ENCODE measurements around the gene ERV3-1. TPM values are rescaled to one million over a fixed set of nuclear protein-coding genes. Genes with fewer than 3 reads are reported as not detected.
"Not testable (repeated sequence)": the region's sequence is repeated elsewhere in the genome, so short reads cannot be mapped to it uniquely, and the experiment has no call there.

ERV3-1 gene
- total RNA-seq, 1 donor from 2014 or later: 6.7 TPM

DNA sequence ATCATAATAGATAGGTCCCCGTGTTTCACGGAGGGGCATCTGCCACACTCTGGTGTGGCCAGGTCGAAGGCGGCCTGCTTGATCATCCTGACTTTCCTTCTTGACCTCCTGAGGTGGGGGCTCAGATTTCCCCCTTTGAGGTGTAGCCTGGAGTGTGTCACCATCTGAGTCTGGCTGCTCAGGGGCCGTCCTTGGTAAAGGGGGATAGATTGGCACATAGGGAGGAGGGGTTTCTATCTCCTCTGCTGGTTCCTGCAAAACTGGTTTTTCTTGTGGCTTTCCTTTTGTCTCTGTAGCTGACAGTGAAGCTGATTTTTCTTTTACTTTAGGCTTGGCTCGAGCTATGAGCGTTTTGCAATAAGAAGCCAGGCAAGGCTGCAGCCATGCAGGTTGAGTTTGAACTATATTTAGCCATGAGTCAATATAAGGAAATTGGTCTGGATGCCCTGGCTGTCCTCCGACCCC lies 8.5 kb downstream of the ERV3-1 start:
- H3K27ac Mint-ChIP-seq: no peak overlapping the region
- peaks cover 78% of the 10 kb centered on the region for H3K9me3 Mint-ChIP-seq
- no peak overlapping the region for H3K4me3 Mint-ChIP-seq
- no peaks in the 10 kb centered on the region for H3K27me3 Mint-ChIP-seq (ENCODE audit: insufficient read depth)
- peaks cover 49% of the 10 kb centered on the region for H3K36me3 Mint-ChIP-seq (ENCODE audit: low read depth)
- H3K4me1 Mint-ChIP-seq (ENCODE audit: low read depth): no peaks in the 10 kb centered on the region
- DNase-seq (ENCODE audit: low spot score): no peak
- intact Hi-C loops (cut with micrococcal nuclease): no loop called here

DNA sequence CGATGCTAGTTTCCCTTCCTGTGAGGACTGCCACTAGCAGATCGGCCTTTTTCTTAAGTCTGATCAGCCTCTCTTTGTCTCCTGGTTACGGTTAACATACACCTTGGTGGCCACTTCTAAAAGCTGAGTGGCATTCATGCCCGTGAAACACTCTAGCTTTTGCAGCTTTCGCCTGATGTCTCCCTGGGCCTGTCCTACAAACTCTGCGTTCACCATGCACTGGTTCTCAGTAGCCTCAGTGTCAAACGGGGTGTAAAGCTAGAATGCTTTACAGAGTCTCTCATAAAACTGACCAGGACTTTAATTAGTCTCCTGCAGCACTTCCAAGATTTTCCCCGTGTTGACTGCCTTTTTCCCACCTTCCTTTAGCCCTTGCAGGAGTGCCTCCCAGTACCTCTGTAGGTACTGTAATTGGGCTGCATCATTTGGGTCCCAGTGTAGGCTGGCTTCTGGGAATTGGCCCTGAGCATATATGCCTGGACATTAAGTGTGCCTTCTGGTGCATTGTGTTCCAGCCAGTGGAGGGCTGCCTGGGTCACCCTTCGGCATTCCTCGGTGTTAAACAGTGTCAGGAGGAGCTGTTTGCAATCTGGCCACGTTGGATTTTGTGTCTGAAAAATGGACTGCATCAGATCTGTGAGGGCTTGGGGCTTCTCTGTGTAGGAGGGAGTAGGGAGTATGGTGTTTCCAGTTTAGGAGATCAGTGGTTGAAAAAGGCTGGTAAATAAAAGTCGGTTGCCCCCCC lies 9.2 kb downstream of the ERV3-1 start:
- H3K27ac Mint-ChIP-seq: no peak overlapping the region
- H3K27me3 Mint-ChIP-seq (ENCODE audit: insufficient read depth): no peaks in the 10 kb centered on the region
- no peak overlapping the region for H3K4me3 Mint-ChIP-seq
- DNase-seq (ENCODE audit: low spot score): no peak
- H3K9me3 Mint-ChIP-seq: peaks cover 78% of the 10 kb centered on the region
- intact Hi-C loops (cut with micrococcal nuclease): no loop called here
- H3K36me3 Mint-ChIP-seq (ENCODE audit: low read depth): peaks cover 47% of the 10 kb centered on the region
- no peaks in the 10 kb centered on the region for H3K4me1 Mint-ChIP-seq (ENCODE audit: low read depth)

DNA sequence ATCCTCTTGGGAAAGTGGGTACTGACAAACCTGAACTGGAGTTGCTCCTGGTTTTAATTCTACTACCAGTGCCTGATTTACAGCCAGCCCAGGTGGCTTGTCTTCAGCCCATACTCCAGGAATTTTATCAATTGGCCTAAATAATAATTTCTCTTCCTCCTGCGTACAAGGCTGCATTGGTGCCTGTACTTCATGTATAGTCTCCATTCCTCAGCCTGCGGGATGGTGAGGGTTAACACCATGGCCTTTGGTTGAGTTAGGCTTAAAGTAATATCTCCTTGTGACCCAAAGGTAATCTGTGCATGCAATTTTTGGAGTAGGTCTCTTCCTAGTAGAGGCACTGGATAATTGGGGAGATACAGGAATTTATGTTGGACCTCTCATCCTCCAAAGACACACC lies 10.2 kb downstream of the ERV3-1 start:
- Mint-ChIP-seq H3K9me3 (peaks cover 79% of the 10 kb centered on the region), H3K36me3 (ENCODE audit: low read depth) (peaks cover 40% of the 10 kb centered on the region)

DNA sequence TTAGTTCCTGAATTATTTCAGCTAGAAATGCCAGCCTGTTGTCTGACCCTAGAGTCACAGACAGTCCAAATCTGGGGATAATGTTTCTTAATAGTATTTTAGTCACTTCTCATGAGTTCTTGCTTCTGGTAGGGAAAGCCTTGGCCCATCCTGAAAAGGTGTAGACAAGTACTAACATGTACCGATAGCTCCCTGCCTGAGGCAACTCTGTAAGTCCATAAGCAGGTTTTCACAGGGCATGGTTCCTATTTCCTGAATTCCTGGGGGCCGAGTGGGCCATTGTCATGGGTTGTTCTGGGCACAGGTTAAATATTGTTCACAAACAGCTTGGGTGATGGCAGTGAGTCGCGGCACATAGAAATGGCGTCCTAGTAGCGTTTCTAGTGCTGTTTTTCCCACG lies 12.6 kb downstream of the ERV3-1 start:
- Mint-ChIP-seq H3K4me3 (no peak overlapping the region), H3K4me1 (ENCODE audit: low read depth) (no peaks in the 10 kb centered on the region), H3K36me3 (ENCODE audit: low read depth) (peaks cover 24% of the 10 kb centered on the region), H3K27me3 (ENCODE audit: insufficient read depth) (no peaks in the 10 kb centered on the region), H3K9me3 (peaks cover 75% of the 10 kb centered on the region), H3K27ac (no peak overlapping the region)
- intact Hi-C loops (cut with micrococcal nuclease): no loop called here
- DNase-seq (ENCODE audit: low spot score): no peak

More for the DNA sequence above, 10.2 kb downstream of the ERV3-1 start:
- DNase-seq (ENCODE audit: low spot score): no peak
- Mint-ChIP-seq H3K27me3 (ENCODE audit: insufficient read depth) (no peaks in the 10 kb centered on the region), H3K4me1 (ENCODE audit: low read depth) (no peaks in the 10 kb centered on the region), H3K27ac (no peak overlapping the region), H3K4me3 (no peak overlapping the region)
- intact Hi-C loops (cut with micrococcal nuclease): no loop called here

DNA sequence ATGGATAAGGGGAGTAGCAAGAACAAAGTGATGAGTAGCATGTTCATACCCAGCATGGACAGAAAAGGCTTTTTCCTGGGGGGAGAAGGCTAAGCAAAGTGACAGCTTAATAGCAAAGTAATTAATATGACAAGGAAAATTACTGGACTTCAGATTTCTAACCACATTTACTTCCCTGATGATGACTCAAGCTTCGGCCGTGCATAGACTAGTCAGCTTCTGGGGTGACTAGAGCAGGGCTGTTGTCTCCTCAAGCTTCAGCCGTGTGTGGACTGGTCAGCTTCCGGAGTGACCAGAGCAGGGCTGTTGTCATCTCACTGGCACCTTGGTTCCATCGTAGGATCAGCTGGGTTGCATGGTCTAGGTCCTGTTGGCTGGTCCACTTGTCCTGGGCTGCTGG lies 13.5 kb downstream of the ERV3-1 start:
- Mint-ChIP-seq H3K27me3 (ENCODE audit: insufficient read depth) (no peaks in the 10 kb centered on the region), H3K4me3 (no peak overlapping the region)

DNA sequence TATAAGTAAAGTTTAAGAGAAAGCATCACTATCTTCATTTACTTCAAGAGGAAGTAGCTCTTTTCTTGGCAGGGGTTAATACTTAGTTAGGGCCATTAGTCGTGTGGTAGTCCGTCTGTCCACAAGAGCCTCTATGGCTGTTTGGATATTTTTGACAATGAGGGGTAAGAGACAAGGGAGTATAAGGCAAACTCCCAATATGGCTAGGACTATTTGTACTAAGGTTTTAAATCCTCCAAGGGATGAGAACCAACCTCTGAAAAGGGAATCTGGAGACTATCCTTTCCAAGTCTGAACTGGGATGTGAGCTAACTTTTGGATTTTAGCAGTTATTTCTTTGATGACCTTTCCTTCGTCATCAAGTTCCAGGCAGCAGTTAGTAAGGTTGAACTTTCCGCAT lies 15.6 kb downstream of the ERV3-1 start, which contains the start of gene ZNF117:
Gene ZNF117, minus strand, starts transcription at position 101 of the 400 bp plus-strand sequence.
- H3K27me3 Mint-ChIP-seq (ENCODE audit: insufficient read depth): no peaks in the 10 kb centered on the region
- H3K4me1 Mint-ChIP-seq (ENCODE audit: low read depth): no peaks in the 10 kb centered on the region
- H3K36me3 Mint-ChIP-seq (ENCODE audit: low read depth): peaks cover 21% of the 10 kb centered on the region
- intact Hi-C loops (cut with micrococcal nuclease): no loop called here
- no peak within 1 kb of the TSS for H3K27ac Mint-ChIP-seq
- H3K9me3 Mint-ChIP-seq: peaks cover 80% of the 10 kb centered on the region
- no peak for DNase-seq (ENCODE audit: low spot score)
- no peak within 1 kb of the TSS for H3K4me3 Mint-ChIP-seq

More for the DNA sequence above, 13.5 kb downstream of the ERV3-1 start:
- intact Hi-C loops (cut with micrococcal nuclease): no loop called here
- DNase-seq (ENCODE audit: low spot score): no peak
- Mint-ChIP-seq H3K27ac (no peak overlapping the region), H3K4me1 (ENCODE audit: low read depth) (no peaks in the 10 kb centered on the region), H3K9me3 (peaks cover 75% of the 10 kb centered on the region), H3K36me3 (ENCODE audit: low read depth) (peaks cover 19% of the 10 kb centered on the region)

DNA sequence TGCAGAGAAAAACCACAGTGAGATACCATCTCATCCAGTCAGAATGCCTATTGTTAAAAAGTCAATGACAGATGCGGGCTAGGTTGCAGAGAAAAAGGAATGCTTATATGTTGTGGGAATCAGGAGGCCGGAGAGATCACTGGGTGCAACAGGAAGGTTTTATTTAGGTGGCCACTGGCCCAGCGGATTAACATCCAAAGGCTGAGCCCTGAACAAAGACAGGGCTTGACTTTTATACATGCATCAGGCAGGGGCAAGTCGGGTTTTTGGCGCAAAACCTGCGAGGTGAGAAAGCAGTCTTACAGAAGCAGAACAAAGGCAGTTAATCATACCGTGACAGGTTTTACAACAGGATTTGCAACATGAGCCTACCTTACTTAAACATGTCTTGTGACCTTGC lies 16.3 kb downstream of the ERV3-1 start:
- DNase-seq (ENCODE audit: low spot score): no peak
- H3K36me3 Mint-ChIP-seq (ENCODE audit: low read depth): peaks cover 21% of the 10 kb centered on the region
- no peaks in the 10 kb centered on the region for H3K4me1 Mint-ChIP-seq (ENCODE audit: low read depth)
- peaks cover 82% of the 10 kb centered on the region for H3K9me3 Mint-ChIP-seq
- no peaks in the 10 kb centered on the region for H3K27me3 Mint-ChIP-seq (ENCODE audit: insufficient read depth)
- no peak overlapping the region for H3K4me3 Mint-ChIP-seq
- no peak overlapping the region for H3K27ac Mint-ChIP-seq
- intact Hi-C loops (cut with micrococcal nuclease): no loop called here

DNA sequence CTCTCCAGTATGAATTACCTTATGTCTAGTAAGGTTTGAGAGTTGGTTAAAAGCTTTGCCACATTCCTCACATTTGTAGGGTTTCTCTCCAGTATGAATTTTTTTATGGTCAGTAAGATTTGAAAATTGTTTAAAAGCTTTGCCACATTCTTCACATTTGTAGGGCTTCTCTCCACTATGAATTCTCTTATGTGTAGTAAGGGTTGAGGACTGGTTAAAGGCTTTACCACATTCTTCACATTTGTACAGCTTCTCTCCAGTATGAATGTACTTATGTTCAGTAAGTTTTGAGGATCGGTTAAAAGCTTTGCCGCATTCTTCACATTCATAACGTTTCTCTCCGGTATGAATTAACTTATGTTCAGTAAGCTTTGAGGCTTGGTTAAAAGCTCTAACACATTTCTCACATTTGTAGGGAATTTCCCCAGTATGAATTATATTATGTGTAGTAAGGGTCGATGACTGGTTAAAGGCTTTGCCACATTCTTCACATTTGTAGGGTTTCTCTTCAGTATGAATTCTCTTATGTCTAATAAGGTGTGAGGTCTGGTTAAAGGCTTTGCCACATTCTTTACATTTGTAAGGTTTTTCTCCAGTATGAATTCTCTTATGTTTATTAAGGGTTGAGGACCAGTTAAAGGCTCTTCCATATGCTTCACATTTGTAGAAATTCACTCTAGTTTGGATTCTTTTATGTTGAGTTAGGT lies 27.8 kb downstream of the ERV3-1 start:
- Mint-ChIP-seq H3K27me3 (ENCODE audit: insufficient read depth) (no peaks in the 10 kb centered on the region), H3K4me1 (ENCODE audit: low read depth) (no peaks in the 10 kb centered on the region), H3K9me3 (peaks cover 56% of the 10 kb centered on the region), H3K36me3 (ENCODE audit: low read depth) (peaks cover 18% of the 10 kb centered on the region), H3K27ac (no peak overlapping the region), H3K4me3 (no peak overlapping the region)
- DNase-seq (ENCODE audit: low spot score): no peak
- intact Hi-C loops (cut with micrococcal nuclease): no loop called here

DNA sequence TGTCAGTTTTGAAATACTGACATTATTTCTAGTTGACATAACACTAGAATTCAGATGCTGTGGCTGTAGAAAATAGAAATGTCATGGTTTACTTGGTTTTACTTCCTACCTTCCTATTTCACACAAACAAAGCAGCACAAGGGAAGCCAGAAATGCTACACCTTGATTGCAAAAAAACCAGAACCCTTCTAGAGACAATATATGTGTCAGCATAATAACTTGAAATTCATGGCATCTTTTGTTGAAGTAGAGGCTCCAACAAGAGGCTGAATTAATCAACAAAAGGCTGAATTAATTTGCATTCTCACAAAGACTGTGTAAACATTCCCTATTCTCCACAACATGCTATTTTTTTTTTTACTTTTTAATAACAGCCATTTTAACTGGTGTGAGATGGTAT lies 40.9 kb downstream of the ERV3-1 start:
- Mint-ChIP-seq H3K9me3 (peaks cover 37% of the 10 kb centered on the region), H3K36me3 (ENCODE audit: low read depth) (no peaks in the 10 kb centered on the region), H3K4me3 (no peak overlapping the region), H3K4me1 (ENCODE audit: low read depth) (no peaks in the 10 kb centered on the region), H3K27me3 (ENCODE audit: insufficient read depth) (no peaks in the 10 kb centered on the region), H3K27ac (no peak overlapping the region)
- intact Hi-C loops (cut with micrococcal nuclease): no loop called here
- no peak for DNase-seq (ENCODE audit: low spot score)

DNA sequence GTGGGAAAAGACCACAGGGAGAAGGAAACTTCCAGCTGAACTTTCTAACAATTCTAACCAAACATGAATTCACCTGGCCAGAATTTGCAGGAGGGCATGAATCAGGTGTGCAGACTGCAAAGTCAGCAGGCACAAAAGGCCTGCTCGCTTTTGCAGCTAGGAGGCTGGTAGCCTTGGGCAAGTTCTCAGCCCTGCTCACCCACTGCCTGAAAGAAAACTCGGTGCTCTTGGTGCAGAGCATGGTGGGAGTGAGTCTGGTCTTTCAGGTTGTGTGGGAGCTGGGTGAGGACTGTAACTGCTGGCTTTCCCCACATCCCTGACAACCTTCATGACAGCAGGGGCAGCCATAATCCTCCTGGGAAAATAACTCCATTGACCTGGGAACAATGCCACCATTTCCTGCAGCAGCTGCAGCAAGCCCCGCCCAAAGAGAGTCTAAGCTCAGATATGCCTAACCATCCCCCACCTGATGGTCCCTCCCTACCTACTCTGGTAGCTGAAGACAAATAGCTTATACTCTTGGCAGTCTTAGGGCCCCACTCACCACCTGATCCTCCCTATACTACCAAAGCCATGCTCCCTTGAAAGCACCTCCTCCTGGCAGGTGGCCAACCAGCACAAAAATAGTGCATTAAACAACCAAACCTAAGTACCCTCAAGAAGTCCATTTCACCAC lies 47.3 kb downstream of the ERV3-1 start:
- no peak overlapping the region for H3K4me3 Mint-ChIP-seq
- H3K9me3 Mint-ChIP-seq: peaks cover 18% of the 10 kb centered on the region
- intact Hi-C loops (cut with micrococcal nuclease): no loop called here
- H3K27me3 Mint-ChIP-seq (ENCODE audit: insufficient read depth): peaks cover 4% of the 10 kb centered on the region
- H3K4me1 Mint-ChIP-seq (ENCODE audit: low read depth): no peaks in the 10 kb centered on the region
- H3K27ac Mint-ChIP-seq: no peak overlapping the region
- DNase-seq (ENCODE audit: low spot score): no peak
- H3K36me3 Mint-ChIP-seq (ENCODE audit: low read depth): no peaks in the 10 kb centered on the region

DNA sequence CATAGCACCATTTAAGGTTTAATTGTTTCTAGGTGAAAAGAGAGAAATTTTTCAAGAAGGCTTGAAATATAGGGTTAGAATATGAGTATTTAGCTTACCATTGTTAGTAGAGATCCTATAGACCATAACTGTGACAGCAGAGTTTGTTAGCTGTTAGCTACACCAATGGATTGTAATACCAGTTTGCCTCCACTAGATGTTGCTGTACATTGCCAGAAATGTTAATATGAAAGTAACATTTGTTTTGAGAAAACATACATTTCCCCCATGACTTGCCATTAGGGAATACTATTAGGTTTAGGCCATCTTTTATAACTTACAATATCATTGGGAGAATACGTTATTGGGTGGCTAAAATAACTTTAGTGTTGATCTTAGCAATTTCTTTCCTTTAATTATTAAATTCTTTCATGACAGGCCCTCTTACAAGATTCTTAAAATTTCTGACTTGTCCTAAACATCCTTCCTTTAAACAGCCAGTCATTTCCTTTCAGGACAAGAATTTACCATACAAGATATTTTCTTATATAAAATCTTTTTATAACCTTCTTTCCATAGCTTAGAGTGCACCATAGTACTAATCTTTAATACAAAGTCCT lies 55.1 kb downstream of the ERV3-1 start:
- H3K4me3 Mint-ChIP-seq: no peak overlapping the region
- intact Hi-C loops (cut with micrococcal nuclease): loop anchor here (1.0 to 5.0 kb wide), 3 partner anchors 86 to 356 kb away; no protein-coding TSS in a partner anchor

DNA sequence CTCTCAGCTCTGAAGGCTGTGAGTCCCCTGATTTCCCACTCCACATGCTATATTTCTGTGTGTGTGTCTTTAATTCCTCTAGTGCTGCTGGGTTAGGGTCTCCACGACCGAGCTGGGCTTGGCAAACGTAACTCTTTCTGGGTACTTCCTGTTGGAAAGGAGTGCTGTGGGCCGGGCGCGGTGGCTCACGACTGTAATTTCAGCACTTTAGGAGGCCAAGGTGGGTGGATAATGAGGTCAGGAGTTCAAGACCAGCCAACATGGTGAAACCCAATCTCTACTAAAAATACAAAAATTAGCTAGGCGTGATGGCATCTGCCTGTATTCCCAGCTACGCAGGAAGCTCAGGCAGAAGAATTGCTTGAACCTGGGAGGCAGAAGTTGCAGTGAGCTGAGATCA lies 55.8 kb downstream of the ERV3-1 start:
- intact Hi-C loops (cut with micrococcal nuclease): loop anchor here (1.0 to 5.0 kb wide), 3 partner anchors 87 to 357 kb away; no protein-coding TSS in a partner anchor
- not testable (repeated sequence) for H3K36me3 Mint-ChIP-seq (ENCODE audit: low read depth); H3K27ac Mint-ChIP-seq; H3K9me3 Mint-ChIP-seq; H3K4me3 Mint-ChIP-seq; DNase-seq (ENCODE audit: low spot score); H3K4me1 Mint-ChIP-seq (ENCODE audit: low read depth)
- H3K27me3 Mint-ChIP-seq (ENCODE audit: insufficient read depth): peaks cover 33% of the 10 kb centered on the region

More for the DNA sequence above, 55.1 kb downstream of the ERV3-1 start:
- no peaks in the 10 kb centered on the region for H3K36me3 Mint-ChIP-seq (ENCODE audit: low read depth)
- no peaks in the 10 kb centered on the region for H3K4me1 Mint-ChIP-seq (ENCODE audit: low read depth)
- peaks cover 33% of the 10 kb centered on the region for H3K27me3 Mint-ChIP-seq (ENCODE audit: insufficient read depth)
- peaks cover 3% of the 10 kb centered on the region for H3K9me3 Mint-ChIP-seq
- no peak for DNase-seq (ENCODE audit: low spot score)
- H3K27ac Mint-ChIP-seq: no peak overlapping the region

All from activated T-helper 1 cell treated with anti-CD3 and anti-CD28 coated beads, Interleukin-12 subunit alpha, Interleukin-12 subunit beta, Interleukin-2, Interleukin-4 antibody, amounts not matched to agents 30 ng/mL and 10 ng/mL and 1 ng/mL, durations not matched to agents 14 hours and 24 hours and 36 hours (primary cell).